Brain microvascular endothelial cell (primary cell): Measurements from ENCODE around the gene CORO1C.
A peak's percentile ranks its signal among the peaks of the same experiment; 100 is the strongest.

Experiments
- DNase-seq: peaks from one replicate; pipeline ENCODE4 v3.0.0-alpha.2; 2020
- H3K27ac ChIP-seq: fragments of 250-450 bp; sonication (Bioruptor Pico); 2 replicates; pipeline ENCODE4 v1.5.1; 2020; ENCODE audit warnings: mild to moderate bottlenecking, moderate library complexity
- H3K27me3 ChIP-seq: fragments of 250-450 bp; sonication (Bioruptor Pico); replicated peaks from 2 replicates; pipeline ENCODE4 v1.5.1; 2020; ENCODE audit warnings: mild to moderate bottlenecking
- H3K36me3 ChIP-seq: fragments of 250-450 bp; sonication (Bioruptor Pico); replicated peaks from 2 replicates; pipeline ENCODE4 v1.5.1; 2020; ENCODE audit warnings: mild to moderate bottlenecking
- H3K4me3 ChIP-seq: 2 replicates; pipeline ENCODE4 v1.5.1; 2011; ENCODE audit warnings: low read depth, mild to moderate bottlenecking, control low read depth, low read length, moderate library complexity
- in situ Hi-C: cut with HindIII; loops from 2 replicates; pipeline ENCODE4 v1.10.0; 2017; ENCODE audit warnings: low sequenced_read_pairs, low pct_ligation_motif_present
- TF ChIP-seq, protein P1 (sequence below): IDR thresholded peaks from 2 replicates; pipeline ENCODE4 v1.5.1; 2011; ENCODE audit warnings: low read depth, mild to moderate bottlenecking, moderate library complexity, low read length, control low read depth, inconsistent platforms; ENCODE audit errors: missing control alignments

Gene CORO1C

DNA sequence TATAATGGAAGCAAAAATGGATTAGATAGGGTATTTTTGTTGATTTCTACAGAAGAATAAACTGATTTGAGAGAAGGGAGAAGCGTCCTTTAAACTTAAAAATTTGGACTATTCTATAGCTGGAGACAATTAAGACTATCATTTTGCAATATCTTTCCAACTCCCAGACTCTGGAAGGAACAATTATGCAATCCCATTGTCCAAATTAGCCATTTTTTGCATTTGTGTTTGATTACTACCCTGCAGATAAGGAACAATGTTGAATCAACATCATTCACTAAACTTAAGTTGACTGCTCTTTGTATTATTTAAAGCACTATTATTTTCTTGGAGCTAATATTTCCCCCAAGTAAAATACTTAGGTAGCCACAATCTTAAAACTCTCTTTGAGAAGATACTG, 62.8 kb downstream of the CORO1C start:
- Histone ChIP-seq H3K27ac (peak overlapping the region; percentile 45), H3K36me3 (peaks cover 11% of the 10 kb centered on the region), H3K4me3 (no peak overlapping the region), H3K27me3 (no peaks in the 10 kb centered on the region)
- in situ Hi-C loops: no loop called here
- TF ChIP-seq, protein P1, sequence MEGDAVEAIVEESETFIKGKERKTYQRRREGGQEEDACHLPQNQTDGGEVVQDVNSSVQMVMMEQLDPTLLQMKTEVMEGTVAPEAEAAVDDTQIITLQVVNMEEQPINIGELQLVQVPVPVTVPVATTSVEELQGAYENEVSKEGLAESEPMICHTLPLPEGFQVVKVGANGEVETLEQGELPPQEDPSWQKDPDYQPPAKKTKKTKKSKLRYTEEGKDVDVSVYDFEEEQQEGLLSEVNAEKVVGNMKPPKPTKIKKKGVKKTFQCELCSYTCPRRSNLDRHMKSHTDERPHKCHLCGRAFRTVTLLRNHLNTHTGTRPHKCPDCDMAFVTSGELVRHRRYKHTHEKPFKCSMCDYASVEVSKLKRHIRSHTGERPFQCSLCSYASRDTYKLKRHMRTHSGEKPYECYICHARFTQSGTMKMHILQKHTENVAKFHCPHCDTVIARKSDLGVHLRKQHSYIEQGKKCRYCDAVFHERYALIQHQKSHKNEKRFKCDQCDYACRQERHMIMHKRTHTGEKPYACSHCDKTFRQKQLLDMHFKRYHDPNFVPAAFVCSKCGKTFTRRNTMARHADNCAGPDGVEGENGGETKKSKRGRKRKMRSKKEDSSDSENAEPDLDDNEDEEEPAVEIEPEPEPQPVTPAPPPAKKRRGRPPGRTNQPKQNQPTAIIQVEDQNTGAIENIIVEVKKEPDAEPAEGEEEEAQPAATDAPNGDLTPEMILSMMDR: no peak
- DNase-seq: no peak

DNA sequence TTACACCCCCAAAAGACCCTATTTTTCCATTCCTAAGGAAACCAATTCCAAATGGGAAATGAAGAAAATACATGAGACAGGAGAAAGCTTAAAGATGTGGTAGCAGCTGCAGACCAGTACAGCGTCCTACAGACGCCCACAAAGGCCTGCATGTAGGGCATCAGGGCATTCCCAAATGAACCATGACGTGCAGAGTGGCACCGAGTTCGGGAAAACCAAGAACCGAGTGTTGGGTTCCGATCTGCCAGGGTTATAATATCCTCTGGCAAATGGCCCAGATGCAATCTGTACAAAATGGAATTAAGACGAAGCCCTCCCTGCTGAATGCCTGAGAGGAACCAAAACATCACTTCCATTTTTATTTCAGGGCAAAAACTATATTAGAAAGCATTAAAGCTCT, 63.3 kb downstream of the CORO1C start:
- no peak overlapping the region for H3K4me3 ChIP-seq
- in situ Hi-C loops: no loop called here
- H3K27ac ChIP-seq: peak overlapping the region; percentile 45
- H3K27me3 ChIP-seq: no peaks in the 10 kb centered on the region
- TF ChIP-seq, protein P1: no peak
- no peak for DNase-seq
- peaks cover 7% of the 10 kb centered on the region for H3K36me3 ChIP-seq

DNA sequence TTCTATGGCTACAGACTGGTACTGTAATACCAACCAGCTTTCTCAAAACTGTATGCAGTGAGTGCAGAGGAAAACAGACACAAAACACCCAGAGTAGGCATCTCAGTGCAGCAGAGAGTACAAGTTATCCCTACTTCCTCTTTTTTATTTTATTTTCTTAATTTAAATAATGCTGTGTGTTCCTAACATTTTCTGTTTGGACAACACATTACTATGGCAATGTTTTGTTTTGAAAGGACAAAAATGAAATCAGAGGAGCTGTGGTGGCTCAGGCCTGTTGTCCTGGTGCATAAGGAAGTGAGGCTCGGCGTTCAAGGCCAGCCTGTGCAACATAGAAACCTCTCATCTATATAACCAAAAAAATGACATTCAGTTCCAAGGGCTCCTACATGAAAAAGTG, 64.0 kb downstream of the CORO1C start:
- Histone ChIP-seq H3K27ac (peak overlapping the region; percentile 45), H3K36me3 (peaks cover 2% of the 10 kb centered on the region), H3K4me3 (no peak overlapping the region), H3K27me3 (no peaks in the 10 kb centered on the region)
- DNase-seq: no peak
- in situ Hi-C loops: no loop called here
- TF ChIP-seq, protein P1: no peak

DNA sequence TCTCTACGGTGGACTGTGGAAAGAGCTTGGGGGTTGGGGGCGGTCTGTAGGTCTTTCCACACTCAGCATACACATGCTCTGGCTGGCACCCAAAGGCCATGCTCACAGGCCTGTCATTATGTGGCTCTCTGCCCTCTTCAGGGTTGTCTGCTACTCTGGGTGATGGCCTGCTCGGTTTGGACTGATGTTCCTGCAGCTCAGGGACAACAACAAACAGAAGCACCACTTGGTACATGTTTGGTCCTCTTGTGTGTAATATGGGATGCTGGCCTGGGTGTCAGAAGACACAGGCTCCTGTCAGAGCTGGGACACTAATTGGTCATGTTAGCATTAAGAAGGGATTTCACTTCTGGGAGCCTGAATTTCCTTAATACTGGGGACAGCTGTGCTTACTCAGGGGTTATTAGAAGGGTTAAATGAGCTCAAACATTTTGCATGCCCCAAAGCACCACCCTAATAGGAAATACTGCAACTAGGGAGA, 64.9 kb downstream of the CORO1C start:
- H3K27ac ChIP-seq: peak overlapping the region; percentile 45
- no peaks in the 10 kb centered on the region for H3K27me3 ChIP-seq
- peaks cover 8% of the 10 kb centered on the region for H3K36me3 ChIP-seq
- in situ Hi-C loops: no loop called here
- no peak overlapping the region for H3K4me3 ChIP-seq
- TF ChIP-seq, protein P1: no peak
- DNase-seq: no peak

DNA sequence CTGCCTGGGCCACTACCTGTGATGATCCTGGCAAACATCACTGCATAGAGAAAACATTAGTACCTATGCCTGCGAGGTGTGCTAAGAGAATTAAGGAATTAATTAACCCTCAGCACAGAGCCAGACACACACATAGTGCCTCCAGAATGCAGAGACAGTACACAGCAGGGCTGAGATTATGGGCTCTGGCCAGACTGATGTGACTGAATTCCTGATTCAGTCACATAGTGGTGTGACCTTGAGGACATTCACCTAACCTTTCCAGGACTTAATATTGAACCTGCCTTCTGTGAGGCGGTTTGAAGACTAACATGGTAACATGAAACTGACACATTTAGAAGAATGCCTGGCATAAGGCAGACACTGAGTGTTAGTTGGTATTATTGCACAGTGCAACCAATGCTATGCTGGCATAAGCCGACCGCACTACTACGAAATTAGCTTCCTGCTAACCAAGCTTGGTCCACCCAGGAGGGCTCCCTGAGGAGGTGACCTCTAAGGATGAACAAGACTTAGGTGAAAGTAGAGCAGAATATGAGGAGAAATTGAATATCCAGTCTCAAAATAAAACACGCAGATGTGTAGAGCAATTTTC, 65.6 kb downstream of the CORO1C start:
- Histone ChIP-seq H3K36me3 (peaks cover 9% of the 10 kb centered on the region), H3K4me3 (no peak overlapping the region), H3K27ac (peak overlapping the region; percentile 45), H3K27me3 (no peaks in the 10 kb centered on the region)
- TF ChIP-seq, protein P1: no peak
- DNase-seq: no peak
- in situ Hi-C loops: no loop called here
